Measurements from ENCODE around the gene SASH1.

GRCh38 chr6:148398678-148399077 lies 56.0 kb downstream of the SASH1 start:
- TF ChIP-seq GATA2 (IDR thresholded peaks at IDR 0.05; ENCODE audit: low read depth, low read length) (no peak), GATA3 (IDR thresholded peaks at IDR 0.05; ENCODE audit: low read depth, low read length) (no peak)

All from SH-SY5Y (cell line).